HTR-8/SVneo (cell line): Measurements from ENCODE around the gene TTLL7.

ENCODE experiments used
- DNase-seq: peaks from one replicate; pipeline ENCODE4 v3.0.0; 2011; ENCODE audit warnings: low spot score, mixed read lengths; ENCODE audit not compliant: insufficient read length
- FAIRE-seq: peaks from 2 replicates; lab custom pipeline; 2011; peaks lifted over from hg19 to GRCh38; lab: Jason Lieb, UNC

The TTLL7 gene

DNA sequence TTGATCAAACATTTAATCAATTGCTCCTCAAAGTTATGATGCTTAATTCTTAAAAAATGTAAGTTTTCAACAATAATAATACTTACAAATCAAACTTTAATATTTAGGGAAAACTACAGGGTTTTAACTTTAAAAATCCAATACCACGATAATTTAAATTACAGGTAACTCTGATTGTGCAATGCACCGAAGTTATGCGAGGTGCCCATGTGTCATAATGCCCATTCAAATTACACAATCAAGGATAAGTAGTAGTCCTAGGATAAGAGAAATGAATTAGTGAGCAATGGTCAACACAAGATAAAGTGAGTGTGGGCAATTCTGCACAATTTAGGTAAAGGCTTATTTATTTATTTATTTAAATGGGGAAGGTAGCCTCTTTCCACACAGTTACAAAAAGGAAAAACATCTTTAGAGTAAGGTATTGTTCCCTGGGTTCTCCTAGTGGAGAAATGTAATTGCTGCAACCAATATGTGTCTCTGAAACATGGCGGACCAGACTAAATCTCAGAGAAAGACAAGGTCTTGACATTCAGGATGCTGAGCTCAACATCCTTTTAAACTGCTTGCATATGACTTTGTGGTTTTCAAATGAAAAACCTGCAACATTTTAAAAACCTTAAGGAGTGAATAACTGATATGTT, 164.2 kb downstream of the TTLL7 start:
- FAIRE-seq, result no peak
- DNase-seq, result no peak

DNA sequence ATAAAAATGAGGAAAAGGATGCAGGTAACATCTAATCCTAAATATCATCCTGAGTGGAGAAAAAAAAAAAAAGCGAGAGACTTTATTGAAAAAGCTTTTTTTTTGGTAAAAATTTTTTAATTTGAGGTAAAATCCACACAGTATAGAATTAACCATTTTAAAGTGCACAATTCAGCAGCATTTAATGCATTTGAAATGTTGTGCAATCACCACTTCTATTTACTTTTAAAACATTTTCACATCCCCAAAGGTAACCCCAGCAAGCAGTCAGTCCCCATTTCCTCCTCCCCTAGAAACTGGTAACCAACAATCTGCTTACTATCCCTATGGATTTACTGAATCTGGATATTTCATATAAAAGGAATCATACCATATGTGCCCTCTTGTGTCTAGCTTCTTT, 166.7 kb downstream of the TTLL7 start:
- DNase-seq (no peak), FAIRE-seq (no peak)

DNA sequence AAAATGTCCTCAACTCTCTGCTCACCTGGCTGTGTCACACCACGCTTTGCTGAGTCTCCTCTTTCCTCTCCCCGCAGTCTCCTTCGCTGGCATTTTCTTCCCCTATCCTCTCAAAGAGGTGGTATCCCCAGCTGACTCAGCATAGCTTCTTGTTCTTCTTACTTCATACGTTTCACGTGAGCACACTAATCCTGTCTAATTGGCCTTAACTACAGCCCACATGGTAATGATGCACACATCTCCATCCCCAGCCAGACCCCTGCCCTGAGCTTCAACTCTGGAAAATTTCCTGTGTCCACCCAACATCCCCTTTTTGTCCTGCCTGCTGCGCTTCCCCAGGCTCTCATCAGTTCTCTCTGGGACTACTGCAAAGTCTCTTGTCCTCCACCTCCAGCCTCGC, 169.8 kb downstream of the TTLL7 start:
- DNase-seq, result no peak
- FAIRE-seq, result no peak

DNA sequence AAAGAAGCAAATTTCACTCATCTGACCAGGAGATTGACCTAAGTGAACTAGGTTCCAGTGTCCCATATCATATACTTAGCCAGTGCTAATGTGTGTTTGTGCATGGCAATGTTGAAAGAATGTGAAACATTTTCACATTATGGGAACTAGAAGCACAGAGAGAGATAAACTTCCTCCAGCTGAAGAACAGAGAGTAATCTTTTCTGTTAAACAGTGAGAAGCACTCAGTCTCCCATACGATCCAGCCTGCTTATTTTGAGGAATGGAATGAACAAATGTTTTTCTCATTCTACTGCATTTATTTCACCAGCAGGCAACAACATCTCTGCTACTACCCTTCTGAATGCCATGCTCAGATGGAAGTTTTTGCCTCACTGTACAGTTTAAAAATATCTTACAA, 170.5 kb downstream of the TTLL7 start:
- DNase-seq (no peak), FAIRE-seq (no peak)

DNA sequence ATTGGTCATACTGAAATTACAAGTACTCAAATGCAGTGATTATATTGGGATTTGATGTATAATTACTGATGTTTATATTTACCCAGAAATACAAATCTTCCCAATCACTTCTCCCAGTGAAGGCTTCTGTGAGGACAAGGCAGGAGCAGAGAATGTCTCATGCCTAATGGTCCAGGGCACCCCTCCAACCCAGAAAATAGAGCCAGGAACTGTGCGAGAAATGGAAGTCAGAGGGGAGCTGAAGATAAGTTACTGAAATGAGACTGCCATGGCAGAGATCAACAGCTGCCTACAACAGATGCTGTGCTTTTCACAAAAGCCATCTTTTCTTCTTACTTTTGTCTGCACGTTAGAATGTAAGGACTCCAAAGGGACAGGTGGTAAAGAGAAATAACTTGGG, 171.2 kb downstream of the TTLL7 start:
- DNase-seq, result no peak
- no peak for FAIRE-seq

DNA sequence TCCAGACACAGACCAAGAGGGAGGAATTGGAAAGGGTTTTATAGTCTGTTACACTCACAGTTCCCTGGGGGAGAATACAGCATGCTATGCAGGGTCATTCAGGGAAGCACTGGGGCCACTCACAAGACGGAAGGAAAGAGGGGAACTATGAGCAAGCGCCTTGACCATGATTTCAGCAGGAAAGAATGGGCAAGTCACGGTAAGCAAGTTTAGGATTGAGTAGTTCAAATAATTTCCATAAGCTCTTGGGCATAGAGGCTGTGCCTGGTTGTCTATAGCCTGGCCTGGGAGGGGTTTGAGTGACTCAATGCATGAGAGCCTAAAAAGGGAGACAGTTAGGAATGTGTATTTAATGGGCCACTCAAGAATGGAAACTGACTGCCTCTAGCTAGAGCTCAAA, 176.7 kb downstream of the TTLL7 start:
- DNase-seq, result no peak
- no peak for FAIRE-seq

DNA sequence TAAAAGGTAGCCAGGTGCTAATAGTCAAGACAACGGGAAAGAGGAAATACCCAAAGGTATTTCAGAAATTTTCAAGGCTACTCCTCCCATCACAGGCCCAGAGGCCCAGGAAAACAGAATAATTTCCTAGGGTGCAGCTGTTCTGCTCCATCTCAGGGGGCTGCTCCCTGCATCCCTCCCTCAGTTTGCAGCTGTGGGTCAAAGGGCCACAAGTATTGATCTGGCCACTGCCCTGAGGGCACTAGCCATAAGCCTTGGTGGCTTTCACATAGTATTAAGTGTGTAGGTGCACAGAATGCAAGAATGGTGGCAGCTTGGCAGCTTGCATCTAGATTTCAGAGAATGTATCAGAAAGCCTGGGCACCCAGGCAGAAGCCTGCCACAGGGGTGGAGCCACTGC, 179.5 kb downstream of the TTLL7 start:
- FAIRE-seq (no peak), DNase-seq (no peak)

DNA sequence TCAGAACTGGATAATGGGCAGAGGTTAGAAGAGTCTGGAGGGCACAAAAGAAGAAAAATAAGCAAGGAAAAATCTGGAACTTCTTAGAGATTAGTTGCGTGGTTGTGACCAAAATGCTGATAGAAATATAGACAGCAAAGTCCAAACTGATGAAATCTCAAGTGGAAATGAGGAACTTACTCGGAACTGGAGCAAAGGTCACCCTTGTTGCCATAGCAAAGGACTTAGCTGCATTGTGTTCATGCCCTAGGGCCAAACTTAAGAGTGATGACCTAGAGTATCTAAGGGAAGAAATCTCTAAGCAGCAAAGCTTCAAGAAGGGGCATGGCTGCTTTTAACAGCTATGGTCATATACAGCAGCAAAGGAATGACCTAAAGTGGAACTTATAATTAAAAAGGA, 180.0 kb downstream of the TTLL7 start:
- no peak for FAIRE-seq
- DNase-seq, result no peak

DNA sequence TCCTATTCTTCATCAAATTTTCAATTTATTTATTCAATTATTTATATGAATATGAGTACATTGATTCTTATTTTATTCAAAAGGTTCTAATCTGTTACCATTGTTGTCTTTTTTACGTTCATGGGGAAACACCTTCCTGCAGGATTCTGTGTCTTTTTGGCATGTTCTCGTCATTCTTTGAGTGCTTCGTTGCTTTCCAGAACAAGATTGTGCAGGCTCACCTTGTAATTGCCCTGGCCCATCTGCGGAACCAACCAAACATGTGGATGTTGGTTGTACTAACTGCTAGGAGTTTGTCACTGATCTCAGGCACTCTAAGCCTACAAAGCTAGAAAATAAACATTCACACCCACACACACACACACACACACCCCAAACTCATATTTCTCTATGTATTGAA, 182.1 kb downstream of the TTLL7 start:
- no peak for FAIRE-seq
- no peak for DNase-seq

DNA sequence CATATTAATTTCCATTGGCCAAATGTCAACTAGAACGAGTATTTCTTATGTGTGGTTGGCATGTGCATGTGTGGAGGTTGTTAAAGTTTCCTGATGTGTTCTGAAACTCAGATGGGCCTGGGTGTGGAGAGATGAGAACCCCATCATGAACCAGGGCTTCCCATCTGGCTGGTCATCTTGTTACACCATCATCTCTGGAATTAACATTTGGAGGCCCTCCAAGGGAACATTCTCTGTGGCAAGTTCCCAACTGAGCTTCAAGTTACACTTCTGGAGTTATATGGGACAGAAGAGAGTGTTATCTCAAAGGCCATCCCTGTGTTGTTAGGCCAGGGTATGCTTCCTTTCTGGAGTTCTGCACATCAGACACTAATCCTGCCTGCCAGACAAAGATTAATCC, 183.6 kb downstream of the TTLL7 start:
- DNase-seq (no peak), FAIRE-seq (no peak)
